Measurements from ENCODE around the gene RING1. TPM values are rescaled to one million over a fixed set of nuclear protein-coding genes. Genes with fewer than 3 reads are reported as not detected.

The RING1 gene
- total RNA-seq, 4 donors from 2014 or later = 20.3 to 40.2 (median 24.7) TPM

GRCh38 chr6:33235221-33235634 is 26.9 kb downstream of the RING1 start:
- intact Hi-C loops (cut with DNase I) = no loop called here
- Histone ChIP-seq H3K27me3 (no peaks in the 10 kb centered on the region), H3K27ac (no peak overlapping the region), H3K4me1 (no peaks in the 10 kb centered on the region), H3K36me3 (no peaks in the 10 kb centered on the region), H3K9me3 (no peaks in the 10 kb centered on the region), H3K4me3 (replicated peaks in 1 of 3) (no peak overlapping the region)
- 12 to 15% methylated on average over 6 of the region's 6 CpGs for WGBS, 2 donors
- DNase-seq = no peak
- no peak for TF ChIP-seq POLR2A (IDR thresholded peaks at IDR 0.05)

DNA sequence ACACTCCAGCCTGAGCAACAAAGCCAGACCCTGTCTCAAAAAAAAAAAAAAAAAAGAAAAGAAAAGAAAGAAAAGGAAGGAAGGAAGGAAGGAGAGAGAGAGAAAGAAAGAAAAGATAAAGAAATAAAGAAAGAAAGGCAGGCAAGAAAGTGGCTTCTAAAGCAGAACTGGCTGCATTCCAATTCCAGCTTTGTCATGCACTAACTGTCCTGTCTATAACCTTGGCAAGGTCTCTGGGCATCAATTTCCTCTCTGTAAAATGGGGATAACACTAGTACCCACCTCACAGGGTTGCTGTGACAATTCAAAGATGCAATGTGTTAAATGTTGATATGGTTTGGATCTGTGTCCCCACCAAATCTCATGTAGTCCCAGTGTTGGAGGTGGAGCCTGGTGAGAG is 28.0 kb downstream of the RING1 start:
- DNase-seq = no peak
- no peak for TF ChIP-seq POLR2A (IDR thresholded peaks at IDR 0.05)
- TF ChIP-seq, protein P1, sequence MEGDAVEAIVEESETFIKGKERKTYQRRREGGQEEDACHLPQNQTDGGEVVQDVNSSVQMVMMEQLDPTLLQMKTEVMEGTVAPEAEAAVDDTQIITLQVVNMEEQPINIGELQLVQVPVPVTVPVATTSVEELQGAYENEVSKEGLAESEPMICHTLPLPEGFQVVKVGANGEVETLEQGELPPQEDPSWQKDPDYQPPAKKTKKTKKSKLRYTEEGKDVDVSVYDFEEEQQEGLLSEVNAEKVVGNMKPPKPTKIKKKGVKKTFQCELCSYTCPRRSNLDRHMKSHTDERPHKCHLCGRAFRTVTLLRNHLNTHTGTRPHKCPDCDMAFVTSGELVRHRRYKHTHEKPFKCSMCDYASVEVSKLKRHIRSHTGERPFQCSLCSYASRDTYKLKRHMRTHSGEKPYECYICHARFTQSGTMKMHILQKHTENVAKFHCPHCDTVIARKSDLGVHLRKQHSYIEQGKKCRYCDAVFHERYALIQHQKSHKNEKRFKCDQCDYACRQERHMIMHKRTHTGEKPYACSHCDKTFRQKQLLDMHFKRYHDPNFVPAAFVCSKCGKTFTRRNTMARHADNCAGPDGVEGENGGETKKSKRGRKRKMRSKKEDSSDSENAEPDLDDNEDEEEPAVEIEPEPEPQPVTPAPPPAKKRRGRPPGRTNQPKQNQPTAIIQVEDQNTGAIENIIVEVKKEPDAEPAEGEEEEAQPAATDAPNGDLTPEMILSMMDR (IDR thresholded peaks at IDR 0.05) = no peak
- no peaks in the 10 kb centered on the region for H3K4me1 ChIP-seq

DNA sequence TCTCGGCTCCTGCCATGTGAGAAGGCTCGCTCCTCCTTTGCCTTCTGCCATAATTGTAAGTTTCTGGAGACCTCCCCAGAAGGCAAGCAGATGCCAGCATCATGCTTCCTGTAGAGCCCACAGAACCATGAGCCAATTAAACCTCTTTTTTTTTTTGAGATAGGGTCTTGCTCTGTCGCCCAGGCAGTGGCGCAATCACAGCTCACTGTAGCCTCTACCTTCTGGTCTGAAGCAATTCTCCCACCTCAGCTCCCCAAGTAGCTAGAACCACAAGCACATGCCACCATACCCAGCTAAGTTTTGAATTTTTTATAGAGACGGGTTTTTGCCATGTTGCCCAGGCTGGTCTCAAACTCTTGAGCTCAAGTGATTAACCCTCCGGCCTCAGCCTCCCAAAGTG is 28.6 kb downstream of the RING1 start:
- no peak for TF ChIP-seq POLR2A (IDR thresholded peaks at IDR 0.05)
- TF ChIP-seq, protein P1 (IDR thresholded peaks at IDR 0.05) = no peak
- 92 to 93% methylated on average over 6 of the region's 6 CpGs for WGBS, 2 donors
- H3K27ac ChIP-seq = no peak overlapping the region
- no peak for DNase-seq
- no peaks in the 10 kb centered on the region for H3K4me1 ChIP-seq
- no peaks in the 10 kb centered on the region for H3K36me3 ChIP-seq
- intact Hi-C loops (cut with DNase I) = no loop called here
- H3K27me3 ChIP-seq = no peaks in the 10 kb centered on the region
- no peaks in the 10 kb centered on the region for H3K9me3 ChIP-seq
- no peak overlapping the region for H3K4me3 ChIP-seq (replicated peaks in 1 of 3)

More for the DNA sequence above, 28.0 kb downstream of the RING1 start:
- H3K27ac ChIP-seq = no peak overlapping the region
- intact Hi-C loops (cut with DNase I) = no loop called here
- H3K9me3 ChIP-seq = no peaks in the 10 kb centered on the region
- H3K36me3 ChIP-seq = no peaks in the 10 kb centered on the region
- H3K4me3 ChIP-seq (replicated peaks in 1 of 3) = no peak overlapping the region
- H3K27me3 ChIP-seq = no peaks in the 10 kb centered on the region

DNA sequence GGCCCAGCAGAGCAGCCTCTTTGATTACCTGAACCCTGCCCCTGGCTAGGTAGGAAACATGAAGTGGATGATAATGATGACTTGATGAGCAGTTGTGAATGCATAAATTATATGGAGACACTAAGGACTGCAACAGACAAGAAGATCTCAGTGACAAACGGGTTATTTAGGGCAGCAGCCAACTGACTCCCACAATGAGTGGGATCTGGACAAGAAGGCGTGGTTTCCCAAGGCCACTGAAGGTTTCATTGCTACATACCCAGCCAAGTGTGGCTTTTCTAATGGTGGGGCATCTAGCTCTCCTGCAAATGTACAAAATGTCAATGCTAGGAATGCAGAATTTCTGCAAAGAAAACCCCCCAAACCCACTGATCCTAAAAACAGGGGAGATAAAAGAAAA is 29.4 kb downstream of the RING1 start:
- no peak for TF ChIP-seq POLR2A (IDR thresholded peaks at IDR 0.05)
- TF ChIP-seq, protein P1 (IDR thresholded peaks at IDR 0.05) = no peak
- 63 to 89% methylated on average over 2 of the region's 2 CpGs for WGBS, 2 donors
- Histone ChIP-seq H3K9me3 (no peaks in the 10 kb centered on the region), H3K4me3 (replicated peaks in 1 of 3) (no peak overlapping the region), H3K36me3 (no peaks in the 10 kb centered on the region), H3K27ac (no peak overlapping the region), H3K4me1 (no peaks in the 10 kb centered on the region), H3K27me3 (no peaks in the 10 kb centered on the region)
- intact Hi-C loops (cut with DNase I) = no loop called here
- DNase-seq = no peak

DNA sequence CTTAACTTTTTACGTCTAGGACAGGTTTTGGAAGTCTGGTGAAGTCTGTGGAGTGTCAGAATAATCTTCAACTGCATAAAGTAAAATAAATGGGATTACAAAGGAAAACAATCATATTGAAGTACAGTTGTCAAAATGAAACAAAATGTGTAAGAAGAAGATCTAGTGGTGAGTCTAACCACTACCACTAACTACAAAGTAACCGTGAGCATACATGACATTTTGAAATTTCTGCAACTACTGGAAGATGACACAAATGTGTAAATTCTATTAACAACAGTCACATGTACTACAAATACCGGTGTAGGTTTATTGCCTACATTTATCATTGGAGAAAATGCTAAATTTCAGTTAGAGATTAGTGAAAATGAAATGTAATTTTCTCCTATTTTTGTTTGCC is 33.7 kb downstream of the RING1 start:
- TF ChIP-seq, protein P1 (IDR thresholded peaks at IDR 0.05) = no peak
- no peak for TF ChIP-seq POLR2A (IDR thresholded peaks at IDR 0.05)
- H3K27ac ChIP-seq = no peak overlapping the region
- no peaks in the 10 kb centered on the region for H3K27me3 ChIP-seq
- no peaks in the 10 kb centered on the region for H3K9me3 ChIP-seq
- H3K4me1 ChIP-seq = no peaks in the 10 kb centered on the region
- DNase-seq = no peak
- WGBS, 2 donors = 70 to 79% methylated on average over 3 of the region's 3 CpGs
- intact Hi-C loops (cut with DNase I) = loop anchor here (10.0 kb wide), 1 partner anchor 227 kb away; no protein-coding TSS in a partner anchor
- no peaks in the 10 kb centered on the region for H3K36me3 ChIP-seq
- no peak overlapping the region for H3K4me3 ChIP-seq (replicated peaks in 1 of 3)

DNA sequence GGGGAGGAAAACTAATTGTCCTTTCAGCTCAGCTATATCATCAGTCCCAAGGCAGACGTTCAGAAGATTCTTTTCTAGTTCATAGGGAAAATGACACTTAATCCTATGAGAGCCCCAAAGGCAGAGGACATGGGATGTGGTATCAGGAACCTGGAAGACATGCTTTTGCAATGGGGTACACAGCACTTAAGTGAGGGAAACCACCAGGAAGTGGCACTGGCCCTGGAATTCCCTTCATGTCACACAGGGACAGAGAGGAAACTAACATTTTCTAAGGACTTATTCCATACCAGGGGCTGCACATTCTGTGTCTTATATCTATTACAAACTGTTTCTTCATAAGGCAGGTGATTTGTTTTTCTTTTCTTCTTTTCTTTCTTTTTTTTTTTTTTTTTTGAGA is 35.2 kb downstream of the RING1 start:
- WGBS, 2 donors = 47 to 48% methylated on average over 1 of the region's 1 CpG
- no peak for DNase-seq
- Histone ChIP-seq H3K4me3 (replicated peaks in 1 of 3) (no peak overlapping the region), H3K9me3 (no peaks in the 10 kb centered on the region), H3K27ac (no peak overlapping the region), H3K36me3 (no peaks in the 10 kb centered on the region), H3K27me3 (no peaks in the 10 kb centered on the region), H3K4me1 (peaks cover 4 to 5% of the 10 kb centered on the region in 2 donors)
- no peak for TF ChIP-seq POLR2A (IDR thresholded peaks at IDR 0.05)
- TF ChIP-seq, protein P1 (IDR thresholded peaks at IDR 0.05) = no peak
- intact Hi-C loops (cut with DNase I) = loop anchor here (10.0 kb wide), 1 partner anchor 229 kb away; no protein-coding TSS in a partner anchor

All from thyroid gland (tissue), 4 donors.